Neural crest cell (in vitro differentiated cells): ENCODE results near the gene ITGA3. TPM values are rescaled to one million over a fixed set of nuclear protein-coding genes. Genes with fewer than 3 reads are reported as not detected.

Experiments
- DNase-seq: peaks from one replicate; pipeline ENCODE4 v3.0.0; 2021; ENCODE audit warnings: low read depth, mixed read lengths, low spot score
- H3K27ac Mint-ChIP-seq: one replicate; pipeline ENCODE4 v1.8.0; 2021; ENCODE audit warnings: mild to moderate bottlenecking, mixed read lengths; ENCODE audit not compliant: unreplicated experiment
- H3K27me3 Mint-ChIP-seq: 2 replicates; pipeline ENCODE4 v1.8.0; 2021; ENCODE audit warnings: low read depth, mild to moderate bottlenecking, mixed read lengths
- H3K36me3 Mint-ChIP-seq: 2 replicates; pipeline ENCODE4 v1.8.0; 2021; ENCODE audit warnings: low read depth, mild to moderate bottlenecking, mixed read lengths
- H3K4me1 Mint-ChIP-seq: 2 replicates; pipeline ENCODE4 v1.8.0; 2021; ENCODE audit warnings: mixed read lengths
- H3K4me3 Mint-ChIP-seq: one replicate; pipeline ENCODE4 v1.8.0; 2021; ENCODE audit warnings: mild to moderate bottlenecking, mixed read lengths
- H3K9me3 Mint-ChIP-seq: 2 replicates; pipeline ENCODE4 v1.8.0; 2021; ENCODE audit warnings: mixed read lengths
- total RNA-seq: library from RNA; stranded (reverse); gene quantifications from 2 replicates; pipeline ENCODE4 v1.2.1, GENCODE V29; 2021
- TF ChIP-seq, protein P1 (sequence below): fragments of 200-600 bp; sonication (generic); conservative IDR thresholded peaks from 2 replicates; pipeline ENCODE4 v1.5.0; 2021; ENCODE audit warnings: antibody characterized with exemption, mild to moderate bottlenecking

Gene ITGA3
- total RNA-seq, 1 donor from 2014 or later, result 4.8 TPM

GRCh38 chr17:50028736-50029120 is 27.2 kb upstream of the ITGA3 start:
- TF ChIP-seq, protein P1, sequence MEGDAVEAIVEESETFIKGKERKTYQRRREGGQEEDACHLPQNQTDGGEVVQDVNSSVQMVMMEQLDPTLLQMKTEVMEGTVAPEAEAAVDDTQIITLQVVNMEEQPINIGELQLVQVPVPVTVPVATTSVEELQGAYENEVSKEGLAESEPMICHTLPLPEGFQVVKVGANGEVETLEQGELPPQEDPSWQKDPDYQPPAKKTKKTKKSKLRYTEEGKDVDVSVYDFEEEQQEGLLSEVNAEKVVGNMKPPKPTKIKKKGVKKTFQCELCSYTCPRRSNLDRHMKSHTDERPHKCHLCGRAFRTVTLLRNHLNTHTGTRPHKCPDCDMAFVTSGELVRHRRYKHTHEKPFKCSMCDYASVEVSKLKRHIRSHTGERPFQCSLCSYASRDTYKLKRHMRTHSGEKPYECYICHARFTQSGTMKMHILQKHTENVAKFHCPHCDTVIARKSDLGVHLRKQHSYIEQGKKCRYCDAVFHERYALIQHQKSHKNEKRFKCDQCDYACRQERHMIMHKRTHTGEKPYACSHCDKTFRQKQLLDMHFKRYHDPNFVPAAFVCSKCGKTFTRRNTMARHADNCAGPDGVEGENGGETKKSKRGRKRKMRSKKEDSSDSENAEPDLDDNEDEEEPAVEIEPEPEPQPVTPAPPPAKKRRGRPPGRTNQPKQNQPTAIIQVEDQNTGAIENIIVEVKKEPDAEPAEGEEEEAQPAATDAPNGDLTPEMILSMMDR, result no peak
- H3K9me3 Mint-ChIP-seq, result no peaks in the 10 kb centered on the region
- peaks cover 16% of the 10 kb centered on the region for H3K4me1 Mint-ChIP-seq
- H3K27ac Mint-ChIP-seq, result no peak overlapping the region
- H3K36me3 Mint-ChIP-seq, result no peaks in the 10 kb centered on the region
- H3K27me3 Mint-ChIP-seq, result peaks cover 20% of the 10 kb centered on the region
- DNase-seq, result no peak
- H3K4me3 Mint-ChIP-seq, result no peak overlapping the region

DNA sequence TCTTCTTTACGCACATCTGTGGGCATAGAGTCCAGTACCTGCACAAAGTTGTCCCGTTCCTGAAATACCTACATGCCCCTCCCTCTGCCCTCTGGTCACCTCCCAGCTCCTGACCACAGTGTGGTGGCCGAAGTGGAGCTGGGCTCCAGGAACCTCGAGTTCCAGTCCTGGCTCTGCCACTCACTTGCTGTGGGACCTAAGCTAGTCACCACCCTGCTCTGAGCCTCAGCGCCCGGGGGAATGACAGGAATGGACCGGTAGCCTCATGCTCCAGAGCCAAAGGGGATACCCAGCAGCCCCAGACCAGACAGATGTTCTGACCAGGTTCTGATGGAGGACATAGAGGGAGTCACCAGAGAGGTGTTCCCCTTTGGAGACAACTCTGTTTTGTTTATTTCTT is 26.7 kb upstream of the ITGA3 start:
- no peak for DNase-seq
- TF ChIP-seq, protein P1, result no peak
- Mint-ChIP-seq H3K36me3 (no peaks in the 10 kb centered on the region), H3K4me1 (peaks cover 16% of the 10 kb centered on the region), H3K9me3 (no peaks in the 10 kb centered on the region), H3K27me3 (peaks cover 20% of the 10 kb centered on the region), H3K27ac (no peak overlapping the region), H3K4me3 (no peak overlapping the region)

- H3K4me1 Mint-ChIP-seq, result peaks cover 3% of the 10 kb centered on the region
- no peak overlapping the region for H3K27ac Mint-ChIP-seq
- TF ChIP-seq, protein P1, result no peak
Observed at GRCh38 chr17:50033316-50033715, 22.6 kb upstream of the ITGA3 start.

GRCh38 chr17:50034498-50035364 is 21.2 kb upstream of the ITGA3 start:
- H3K4me1 Mint-ChIP-seq, result no peaks in the 10 kb centered on the region
- H3K27ac Mint-ChIP-seq, result no peak overlapping the region
- H3K27me3 Mint-ChIP-seq, result peaks cover 2% of the 10 kb centered on the region
- no peaks in the 10 kb centered on the region for H3K36me3 Mint-ChIP-seq
- DNase-seq, result no peak
- TF ChIP-seq, protein P1, result no peak
- H3K4me3 Mint-ChIP-seq, result no peak overlapping the region
- no peaks in the 10 kb centered on the region for H3K9me3 Mint-ChIP-seq

More at GRCh38 chr17:50033316-50033715, 22.6 kb upstream of the ITGA3 start:
- H3K27me3 Mint-ChIP-seq, result peaks cover 10% of the 10 kb centered on the region
- H3K9me3 Mint-ChIP-seq, result no peaks in the 10 kb centered on the region
- H3K4me3 Mint-ChIP-seq, result no peak overlapping the region
- no peaks in the 10 kb centered on the region for H3K36me3 Mint-ChIP-seq
- DNase-seq, result no peak

GRCh38 chr17:50035421-50035879 is 20.5 kb upstream of the ITGA3 start:
- H3K27me3 Mint-ChIP-seq, result peaks cover under 1% of the 10 kb centered on the region
- no peaks in the 10 kb centered on the region for H3K4me1 Mint-ChIP-seq
- H3K27ac Mint-ChIP-seq, result no peak overlapping the region
- no peak for DNase-seq
- TF ChIP-seq, protein P1, result no peak
- no peak overlapping the region for H3K4me3 Mint-ChIP-seq
- no peaks in the 10 kb centered on the region for H3K36me3 Mint-ChIP-seq
- H3K9me3 Mint-ChIP-seq, result no peaks in the 10 kb centered on the region
